ENCODE data around the gene CHAF1A. TPM values are rescaled to one million over a fixed set of nuclear protein-coding genes. Genes with fewer than 3 reads are reported as not detected.

CHAF1A gene
- total and polyA plus RNA-seq, 2 experiments from 2014 or later, result 113 to 125 TPM

DNA sequence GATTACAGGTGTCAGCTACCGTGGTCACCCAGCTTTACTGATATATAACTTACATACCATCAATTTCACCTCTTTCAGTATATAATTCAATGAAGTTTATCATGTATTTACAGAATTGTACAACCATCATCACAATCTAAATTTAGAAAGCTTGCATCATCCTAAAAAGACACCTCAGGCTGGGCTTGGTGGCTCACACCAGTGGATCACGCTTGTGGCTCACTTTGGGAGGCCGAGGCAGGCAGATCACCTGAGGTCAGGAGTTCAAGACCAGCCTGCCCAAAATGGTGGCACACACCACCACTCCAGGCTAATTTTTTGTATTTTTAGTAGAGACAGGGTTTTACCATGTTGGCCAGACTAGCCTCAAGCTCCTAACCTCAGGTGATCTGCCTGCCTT lies 65.4 kb downstream of the CHAF1A start:
- no peak overlapping the region for H2AFZ ChIP-seq
- TF ChIP-seq EZH2 (IDR thresholded peaks at IDR 0.05; ENCODE audit: low read depth, unreplicated experiment), result no peak
- H3K4me1 ChIP-seq (ENCODE audit: insufficient read depth), result no peaks in the 10 kb centered on the region
- no peaks in the 10 kb centered on the region for H3K9me2 ChIP-seq (ENCODE audit: insufficient read depth)
- H3K27me3 Mint-ChIP-seq (ENCODE audit: insufficient read depth, low read depth, poor library complexity), result no peaks in the 10 kb centered on the region
- H3K36me3 Mint-ChIP-seq (ENCODE audit: low read depth), result no peaks in the 10 kb centered on the region
- H3K27ac ChIP-seq (ENCODE audit: low read depth), result no peak overlapping the region
- peaks cover 5% of the 10 kb centered on the region for H3K79me2 ChIP-seq (replicated peaks; ENCODE audit: insufficient read depth)
- H3K27ac Mint-ChIP-seq, result no peak overlapping the region
- DNase-seq (ENCODE audit: low spot score) (no peak), ATAC-seq (no peak)
- H3F3A ChIP-seq (replicated peaks; ENCODE audit: low read depth), result no peaks in the 10 kb centered on the region
- H3K4me1 Mint-ChIP-seq, result 0 out of 3 replicates have a peak, but pooled peaks cover 3% of the 10 kb centered on the region
- no peak overlapping the region for H3K4me2 ChIP-seq
- H3K4me3 ChIP-seq, result no peak overlapping the region
- H3K9me3 Mint-ChIP-seq, result no peaks in the 10 kb centered on the region
- H3K27me3 ChIP-seq (ENCODE audit: insufficient read depth), result no peaks in the 10 kb centered on the region
- H3K4me3 Mint-ChIP-seq, result no peak overlapping the region
- no peaks in the 10 kb centered on the region for H3K36me3 ChIP-seq (ENCODE audit: insufficient read depth)
- no peaks in the 10 kb centered on the region; the same call in 1 of the 2 replicates for H4K20me1 ChIP-seq (replicated peaks; ENCODE audit: insufficient read depth)

GRCh38 chr19:4471403-4472173 lies 69.1 kb downstream of the CHAF1A start:
- Histone ChIP-seq H3K27ac (ENCODE audit: low read depth) (peak overlapping the region; percentile 6; the same call in 1 of the 2 replicates), H3F3A (replicated peaks; ENCODE audit: low read depth) (peaks cover 12% of the 10 kb centered on the region; the same call in 1 of the 2 replicates), H3K4me3 (peak overlapping the region; percentile 48), H3K79me2 (replicated peaks; ENCODE audit: insufficient read depth) (peaks cover 33% of the 10 kb centered on the region), H2AFZ (no peak overlapping the region; the same call in 1 of the 2 replicates), H3K36me3 (ENCODE audit: insufficient read depth) (0 out of 2 replicates have a peak, but pooled peaks cover 9% of the 10 kb centered on the region), H3K4me1 (ENCODE audit: insufficient read depth) (peaks cover 9% of the 10 kb centered on the region; the same call in 1 of the 2 replicates), H3K9me2 (ENCODE audit: insufficient read depth) (no peaks in the 10 kb centered on the region), H3K27me3 (ENCODE audit: insufficient read depth) (no peaks in the 10 kb centered on the region), H3K4me2 (peak overlapping the region; percentile 58), H4K20me1 (replicated peaks; ENCODE audit: insufficient read depth) (peaks cover 8% of the 10 kb centered on the region)
- ATAC-seq (peak; percentile 85), DNase-seq (ENCODE audit: low spot score) (peak; percentile 100)
- H3K4me1 Mint-ChIP-seq, result peaks cover 13% of the 10 kb centered on the region
- TF ChIP-seq REST (IDR thresholded peaks at IDR 0.05; ENCODE audit: unreplicated experiment), result no peak
- peak; percentile 33; the same call in 1 of the 2 replicates for TF ChIP-seq POLR2AphosphoS5 (IDR thresholded peaks at IDR 0.05; ENCODE audit: low read depth)
- peak; percentile 87 for TF ChIP-seq CREB1 (CRISPR knock-in tag; IDR thresholded peaks at IDR 0.05; ENCODE audit: low read depth)
- no peaks in the 10 kb centered on the region for H3K9me3 Mint-ChIP-seq
- no peak overlapping the region for H3K4me3 Mint-ChIP-seq
- H3K36me3 Mint-ChIP-seq (ENCODE audit: low read depth), result peaks cover 4% of the 10 kb centered on the region
- H3K27ac Mint-ChIP-seq, result no peak overlapping the region
- peaks cover 11% of the 10 kb centered on the region for H3K27me3 Mint-ChIP-seq (ENCODE audit: insufficient read depth, low read depth, poor library complexity)

All from GM23338 (cell line).